NK-92 (cell line): ENCODE results near the gene CIT.

Experiments used
- DNase-seq: peaks from one replicate; lab custom pipeline; 2025; ENCODE audit not compliant: unreplicated experiment; lab: John Stamatoyannopoulos, UW

The CIT gene

DNA sequence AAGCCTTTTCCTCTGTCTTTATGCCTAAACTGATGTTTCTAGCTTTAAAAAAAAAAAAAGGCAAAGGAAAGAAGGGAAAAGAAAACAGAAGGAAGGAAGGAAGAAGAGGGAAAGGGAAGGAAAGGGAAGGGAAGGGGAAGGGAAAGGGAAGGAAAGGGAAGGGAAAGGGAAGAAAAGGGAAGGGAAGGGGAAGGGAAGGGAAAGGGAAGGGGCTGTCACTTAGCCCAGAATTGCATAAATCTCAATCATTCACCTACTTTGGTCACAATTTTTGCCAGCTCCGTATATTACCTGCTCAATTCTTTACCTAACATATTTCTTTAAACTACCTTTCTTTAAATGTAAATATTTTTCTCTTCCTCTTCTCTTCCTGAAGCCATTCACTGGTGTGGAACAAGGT lies 26.8 kb downstream of the CIT start:
- no peak for DNase-seq

GRCh38 chr12:119843100-119843499 lies 34.0 kb downstream of the CIT start:
- no peak for DNase-seq

DNA sequence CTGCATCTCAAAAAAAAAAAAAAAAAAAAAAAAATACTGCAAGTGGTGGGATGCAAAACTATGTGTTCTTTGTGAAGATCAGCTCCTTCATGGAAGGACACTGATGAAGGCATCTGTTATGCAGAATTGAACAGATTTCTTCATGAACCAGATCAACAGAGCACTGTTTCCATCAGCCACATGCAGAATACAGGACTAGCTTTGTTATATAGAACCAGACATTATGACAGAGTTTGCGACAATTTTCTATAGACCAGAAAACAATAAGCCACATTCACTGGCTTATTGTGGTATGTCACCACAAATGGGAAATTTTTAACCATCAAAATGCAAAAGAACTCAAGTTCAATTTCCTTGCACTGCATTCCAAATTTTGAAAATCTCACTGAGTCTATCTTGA lies 34.7 kb downstream of the CIT start:
- DNase-seq, result no peak

DNA sequence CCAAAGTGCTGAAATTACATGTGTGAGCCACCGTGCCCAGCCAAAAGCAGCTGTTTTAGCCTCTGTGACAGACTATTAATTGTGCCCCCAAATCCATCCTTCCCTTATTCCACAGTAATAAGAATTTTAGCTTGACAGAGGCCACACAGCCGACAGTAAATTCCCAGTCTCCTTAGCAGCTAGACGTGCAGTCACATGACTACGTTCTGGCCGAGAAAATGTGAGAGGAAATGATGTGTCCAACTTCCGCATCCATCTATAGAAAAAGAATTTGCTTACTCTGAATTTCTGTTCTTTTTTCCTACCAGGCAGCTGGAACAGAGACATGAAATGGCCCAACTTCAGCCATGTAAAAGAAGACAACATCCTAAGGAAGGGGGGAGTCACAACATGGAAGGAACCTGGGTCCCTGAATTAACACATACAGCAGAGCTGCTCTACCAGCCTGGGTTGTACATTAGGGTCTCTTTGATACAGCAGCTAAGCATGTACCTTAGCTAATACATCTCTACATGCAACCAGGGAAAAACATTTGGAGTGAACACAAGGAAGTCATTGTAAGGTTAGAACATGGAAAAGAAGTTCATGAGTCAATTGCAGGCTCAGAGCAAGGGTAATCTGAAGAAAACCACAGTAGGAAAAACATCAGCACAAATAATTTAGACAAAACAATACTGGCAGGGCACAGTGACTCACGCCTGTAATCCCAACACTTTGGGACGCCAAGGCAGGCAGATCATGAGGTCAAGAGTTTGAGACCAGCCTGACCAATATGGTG lies 35.5 kb downstream of the CIT start:
- DNase-seq, result no peak

DNA sequence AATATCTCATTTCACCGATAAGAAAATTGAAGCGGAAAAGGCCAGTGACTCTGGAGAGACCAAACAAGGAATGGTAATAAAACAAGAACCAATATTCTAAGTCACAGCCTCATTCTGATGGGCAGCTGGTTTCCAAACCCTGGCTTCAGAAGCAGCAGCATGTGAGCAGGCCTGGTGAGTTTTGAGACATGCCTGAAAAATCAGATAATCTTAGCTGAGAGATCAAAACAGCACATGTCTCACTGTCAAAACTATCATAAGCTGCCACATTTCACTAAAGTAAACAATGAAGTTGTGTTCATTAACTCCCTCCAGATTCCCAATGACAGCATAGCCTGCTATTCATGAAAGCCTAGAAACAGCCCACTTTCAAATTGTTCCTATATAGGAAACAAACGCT lies 36.5 kb downstream of the CIT start:
- no peak for DNase-seq

DNA sequence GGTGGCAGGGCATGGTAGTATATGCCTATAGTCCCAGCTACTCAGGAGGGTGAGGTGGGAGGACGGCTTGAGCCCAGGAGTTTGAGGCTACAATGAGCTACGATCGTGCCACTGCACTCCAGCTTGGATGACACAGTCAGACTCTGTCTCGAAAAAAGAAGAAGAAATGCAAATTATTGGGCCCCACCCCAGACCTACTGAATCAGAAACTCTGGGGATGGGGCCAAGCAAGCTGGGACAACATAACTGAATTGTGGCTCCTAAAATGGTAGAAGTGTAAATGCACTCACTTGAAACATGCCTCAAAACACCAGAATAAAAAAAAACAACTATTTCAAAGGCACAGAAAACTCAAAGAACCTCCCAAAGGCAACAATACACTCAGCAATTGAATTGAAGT lies 37.0 kb downstream of the CIT start:
- no peak for DNase-seq

- no peak for DNase-seq
Measured at GRCh38 chr12:119838826-119839600, 38.1 kb downstream of the CIT start.

DNA sequence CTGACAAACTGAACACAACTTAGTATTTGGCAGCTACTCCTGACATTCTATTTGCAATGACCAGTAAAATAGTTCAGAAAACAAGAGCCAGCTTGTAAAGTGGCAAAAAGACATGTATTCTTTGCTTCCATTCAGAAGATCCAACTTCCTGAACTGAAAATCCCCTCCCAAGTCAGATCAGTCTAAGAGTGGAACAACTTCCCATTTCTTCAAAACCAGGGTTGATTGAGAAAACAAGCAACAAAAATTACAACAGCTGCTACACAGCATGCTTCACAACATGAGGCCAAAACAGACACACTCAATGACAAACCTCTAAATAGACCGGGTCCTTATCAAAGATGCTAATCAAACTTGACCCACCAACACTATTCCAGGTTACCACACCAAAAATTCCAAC lies 40.3 kb downstream of the CIT start:
- DNase-seq, result no peak

- DNase-seq, result no peak
Measured at GRCh38 chr12:119835068-119835467, 42.1 kb downstream of the CIT start.

GRCh38 chr12:119829439-119829838 lies 47.7 kb downstream of the CIT start:
- no peak for DNase-seq

DNA sequence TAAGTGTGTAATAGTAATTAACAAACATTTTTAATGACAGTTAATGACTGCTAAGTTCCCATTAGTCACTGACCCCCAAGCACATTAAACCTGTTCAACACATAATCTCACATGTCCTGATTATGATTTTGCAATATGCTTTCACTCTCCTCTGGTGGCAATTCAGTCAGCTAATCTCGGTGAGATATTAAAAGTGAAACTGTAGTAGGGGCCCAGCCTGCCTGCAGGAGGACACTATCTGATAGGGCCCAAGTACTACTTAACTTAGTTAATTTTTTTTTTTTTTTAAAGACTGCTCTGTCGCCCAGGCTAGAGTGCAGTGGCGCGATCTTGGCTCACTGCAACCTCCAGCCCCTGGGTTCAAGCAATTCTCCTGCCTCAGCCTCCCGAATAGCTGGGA lies 48.8 kb downstream of the CIT start:
- DNase-seq, result no peak

DNA sequence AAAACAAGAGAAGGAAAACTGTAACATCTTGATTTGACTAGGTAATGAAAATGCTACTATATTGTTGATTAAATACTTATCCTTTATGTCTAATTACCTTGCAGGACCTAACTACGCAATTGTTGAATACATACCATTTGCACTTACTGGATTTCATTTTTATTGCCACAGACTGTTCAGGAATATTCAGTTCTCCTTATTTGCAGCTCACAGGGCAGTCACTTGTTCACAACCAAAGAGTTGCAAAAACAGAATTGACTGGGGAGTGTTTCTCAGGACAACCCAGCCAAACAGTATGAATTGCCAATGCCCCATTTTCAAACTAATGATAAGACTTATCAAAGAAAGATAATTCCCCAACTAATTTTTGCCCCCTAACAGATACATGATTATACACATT lies 49.4 kb downstream of the CIT start:
- DNase-seq, result no peak

- DNase-seq, result no peak
Measured at GRCh38 chr12:119826661-119827445, 50.3 kb downstream of the CIT start.

- no peak for DNase-seq
Measured at GRCh38 chr12:119825262-119825661, 51.9 kb downstream of the CIT start.

- DNase-seq, result no peak
Measured at GRCh38 chr12:119822046-119822445, 55.1 kb downstream of the CIT start.

DNA sequence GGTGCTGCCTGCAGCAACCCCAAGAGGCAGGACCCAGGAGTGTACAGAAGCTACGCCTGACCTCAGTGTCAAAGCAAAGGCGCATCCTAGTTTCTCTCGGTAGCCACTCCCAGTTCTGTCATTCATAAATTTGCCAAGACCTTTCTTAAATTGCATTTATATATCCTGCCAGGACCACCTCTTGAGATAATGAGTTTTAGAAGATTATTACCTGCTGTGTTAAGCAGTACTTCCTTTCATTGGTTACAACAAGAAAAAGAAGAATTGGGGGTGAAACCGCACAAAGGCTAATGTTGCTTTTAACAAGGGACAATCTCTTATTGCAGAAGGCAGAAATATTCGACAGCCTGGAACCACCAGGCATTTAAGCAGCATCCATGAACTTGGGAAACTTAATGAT lies 57.8 kb downstream of the CIT start:
- no peak for DNase-seq

DNA sequence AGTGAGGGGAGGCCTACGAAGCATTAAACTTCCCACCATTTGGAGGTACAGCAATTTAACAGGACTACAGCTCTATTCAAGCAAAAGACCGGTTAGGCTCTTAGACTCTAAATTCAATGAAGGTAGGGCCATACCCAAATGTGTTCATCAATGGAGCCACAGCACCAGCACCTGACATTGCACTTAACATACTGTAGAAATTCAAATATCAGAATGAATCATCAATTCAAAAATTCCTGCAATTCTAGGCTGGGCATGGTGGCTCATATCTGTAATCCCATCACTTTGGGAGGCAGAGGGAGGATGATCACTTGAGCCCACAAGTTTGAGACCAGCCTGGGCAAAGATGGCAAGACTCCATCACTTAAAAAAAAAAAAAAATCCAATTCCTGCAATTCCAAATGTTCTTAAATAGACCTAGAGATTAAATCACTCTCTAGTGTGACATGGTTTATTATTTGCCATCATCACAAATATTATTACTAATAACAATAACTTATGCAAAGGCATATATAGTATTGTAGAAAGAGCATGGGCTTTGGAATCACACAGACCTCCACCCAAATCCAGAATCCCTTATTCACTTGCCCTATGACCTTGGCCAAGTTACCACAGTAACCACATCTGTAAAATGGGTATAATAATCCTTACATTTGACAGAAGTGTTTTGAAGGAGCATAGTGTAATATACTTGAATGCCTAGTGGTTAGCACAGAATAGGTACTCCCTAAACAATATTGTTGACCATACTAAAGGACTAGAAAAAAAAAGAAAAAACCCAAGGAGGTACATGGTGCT lies 59.4 kb downstream of the CIT start:
- DNase-seq, result no peak

GRCh38 chr12:119809023-119809422 lies 68.1 kb downstream of the CIT start:
- DNase-seq, result no peak

DNA sequence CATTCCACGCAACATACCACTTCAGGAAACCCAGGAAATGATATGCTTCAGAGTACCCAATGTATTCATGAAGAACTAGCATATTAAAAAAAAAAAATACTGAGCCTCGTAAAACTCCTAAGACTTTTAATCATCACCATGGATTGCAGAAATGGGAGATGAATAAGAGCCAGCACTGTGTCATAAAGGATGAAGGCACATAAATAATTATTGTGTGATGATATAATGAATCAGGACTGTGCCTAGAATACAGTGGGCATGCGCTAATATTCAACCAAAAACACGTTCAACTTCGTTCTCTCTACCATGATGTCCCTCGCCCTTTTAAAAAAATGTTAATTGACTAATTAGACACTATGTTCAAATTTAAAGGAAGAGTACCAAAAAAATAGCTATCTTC lies 68.7 kb downstream of the CIT start:
- DNase-seq, result no peak

GRCh38 chr12:119807380-119807779 lies 69.7 kb downstream of the CIT start:
- DNase-seq, result no peak

GRCh38 chr12:119804011-119804641 lies 73.0 kb downstream of the CIT start:
- DNase-seq, result no peak
